ENCODE data around the gene AVEN.

GRCh38 chr15:33913459-33913858 lies 125.5 kb downstream of the AVEN start:
- TF ChIP-seq CTCF (IDR thresholded peaks at IDR 0.05; ENCODE audit: low read depth, low read length, poor library complexity, severe bottlenecking) (no peak), EZH2phosphoT487 (IDR thresholded peaks at IDR 0.05; ENCODE audit: borderline replicate concordance, low read length) (no peak)
